Activated gamma-delta T cell treated with anti-CD3 and anti-CD28 coated beads, Interleukin-2, amount 50 U/mL, for 16 hours (primary cell): Measurements from ENCODE around the gene ALOX15.
"Not testable (repeated sequence)": the region's sequence is repeated elsewhere in the genome, so short reads cannot be mapped to it uniquely, and the experiment has no call there.

Source experiments
- DNase-seq: peaks from one replicate; pipeline ENCODE4 v3.0.0-alpha.2; 2020; ENCODE audit warnings: low read depth

The ALOX15 gene

DNA sequence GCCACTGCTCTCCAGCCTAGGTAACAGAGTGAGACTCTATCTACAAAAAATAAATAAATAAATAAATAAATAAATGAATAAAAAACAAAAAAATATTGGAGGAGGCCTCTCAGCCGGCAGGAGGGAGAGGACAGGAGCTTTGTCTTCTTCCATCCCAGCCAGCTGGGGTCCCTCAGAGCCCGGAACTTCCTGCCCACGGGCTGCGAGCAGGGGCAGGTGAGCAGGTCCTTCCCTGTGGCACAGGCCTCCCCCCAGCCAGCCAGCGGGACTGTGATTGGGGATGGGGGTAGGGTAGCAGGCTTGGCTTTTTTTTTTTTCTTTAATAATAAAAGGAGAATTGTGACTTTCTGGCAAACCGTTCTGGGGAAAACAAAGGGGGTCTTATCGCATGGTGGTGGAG lies 47.1 kb downstream of the ALOX15 start:
- no peak for DNase-seq

DNA sequence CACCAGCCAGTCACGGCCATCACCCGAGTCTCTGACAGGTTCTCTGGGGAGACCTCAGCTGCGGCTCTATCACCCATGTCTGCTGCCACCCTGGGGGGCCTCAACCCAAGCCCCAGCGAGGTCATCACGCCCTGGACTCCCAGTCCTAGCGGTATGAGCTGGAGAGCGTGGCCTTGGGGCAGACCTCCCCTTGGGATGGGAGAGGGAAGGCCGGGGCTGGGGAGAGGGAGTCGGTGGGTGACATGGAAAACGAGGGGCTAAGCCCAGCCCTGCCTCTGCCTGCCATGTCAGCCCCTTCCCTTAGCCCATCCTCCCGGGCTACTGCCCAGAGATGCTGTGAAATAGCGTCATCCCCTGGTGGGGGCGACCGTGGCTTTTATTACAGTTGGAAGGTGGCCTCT lies 48.5 kb downstream of the ALOX15 start:
- no peak for DNase-seq

DNA sequence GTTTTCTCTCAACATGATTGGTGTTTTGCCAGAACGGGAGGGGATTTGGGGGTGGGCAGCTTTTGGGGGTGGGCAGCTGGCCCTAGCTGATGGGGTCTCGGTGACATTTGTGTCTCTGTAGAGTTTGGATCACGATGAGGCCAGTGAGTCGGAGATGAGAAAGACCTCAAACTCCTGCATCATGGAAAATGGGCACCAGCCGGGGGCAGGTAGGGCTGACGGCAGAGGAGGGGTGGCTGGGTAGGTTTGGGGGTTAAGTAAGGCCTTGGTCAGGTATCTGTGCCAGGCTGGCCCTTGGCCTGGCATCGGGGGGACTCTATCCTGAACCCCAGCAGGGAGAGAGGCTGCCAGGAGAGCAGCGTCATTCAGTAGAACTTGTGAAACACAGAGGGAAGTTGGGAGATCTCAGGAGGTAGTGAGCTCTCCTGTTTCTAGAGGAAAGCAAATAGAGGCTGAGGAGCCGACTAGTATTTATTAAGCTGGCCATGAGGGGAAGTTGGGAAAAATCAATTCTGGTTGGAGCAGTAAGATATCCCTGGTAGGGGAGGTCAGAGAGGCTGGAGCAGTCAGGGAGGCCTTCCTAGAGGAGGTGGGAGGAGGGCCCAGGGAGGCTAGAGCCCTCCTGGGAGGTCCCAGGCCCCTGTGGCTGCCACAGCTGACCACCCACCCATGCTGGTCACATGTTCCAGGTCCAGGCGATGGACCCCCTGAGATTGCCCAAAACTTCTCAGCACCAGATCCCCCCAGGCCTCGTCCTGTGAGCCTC lies 49.1 kb downstream of the ALOX15 start:
- DNase-seq: no peak

DNA sequence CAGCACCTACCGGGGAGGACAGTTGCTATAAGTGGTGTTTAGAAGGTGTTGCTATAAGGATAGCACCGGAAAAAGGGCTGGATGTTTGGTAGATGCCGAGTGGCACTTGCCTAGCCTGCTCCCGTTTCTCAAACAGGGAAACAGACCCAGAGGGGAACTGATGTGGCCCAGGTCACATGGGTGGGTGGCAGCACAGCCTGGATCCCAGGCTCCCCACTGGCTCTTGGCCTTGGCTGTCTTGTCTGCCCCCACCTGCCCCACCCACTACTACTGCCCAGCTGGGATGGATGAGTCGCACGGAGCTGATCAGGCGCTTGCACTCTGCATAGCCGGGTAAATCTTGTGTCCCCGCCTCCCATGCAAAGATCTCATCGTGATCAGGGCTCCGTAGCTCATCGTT lies 49.9 kb downstream of the ALOX15 start:
- no peak for DNase-seq

DNA sequence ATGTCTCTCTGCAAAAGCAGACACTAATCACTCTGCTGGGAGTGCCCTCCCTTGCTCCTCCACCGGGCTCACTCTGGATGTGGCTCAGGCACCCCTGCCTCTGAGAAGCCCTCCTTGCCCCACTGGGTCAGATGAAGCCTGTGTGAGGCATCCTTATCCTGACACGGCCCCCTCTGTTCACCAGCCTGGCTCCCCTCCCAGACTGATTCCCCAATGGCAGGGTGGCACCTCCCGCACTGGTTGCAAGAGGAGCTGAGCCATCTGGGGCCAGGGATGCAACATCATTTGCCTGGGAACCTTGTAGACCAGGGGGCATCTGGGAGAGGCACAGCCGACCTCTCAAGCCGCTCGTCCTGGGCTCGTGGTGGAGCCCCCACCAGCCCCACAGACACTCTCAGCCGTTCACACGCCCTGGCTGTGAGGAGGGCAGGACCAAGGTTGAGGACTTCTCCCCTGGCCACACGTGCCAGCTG lies 50.5 kb downstream of the ALOX15 start:
- no peak for DNase-seq

GRCh38 chr17:4590042-4590441 lies 51.4 kb downstream of the ALOX15 start:
- DNase-seq: not testable (repeated sequence)

DNA sequence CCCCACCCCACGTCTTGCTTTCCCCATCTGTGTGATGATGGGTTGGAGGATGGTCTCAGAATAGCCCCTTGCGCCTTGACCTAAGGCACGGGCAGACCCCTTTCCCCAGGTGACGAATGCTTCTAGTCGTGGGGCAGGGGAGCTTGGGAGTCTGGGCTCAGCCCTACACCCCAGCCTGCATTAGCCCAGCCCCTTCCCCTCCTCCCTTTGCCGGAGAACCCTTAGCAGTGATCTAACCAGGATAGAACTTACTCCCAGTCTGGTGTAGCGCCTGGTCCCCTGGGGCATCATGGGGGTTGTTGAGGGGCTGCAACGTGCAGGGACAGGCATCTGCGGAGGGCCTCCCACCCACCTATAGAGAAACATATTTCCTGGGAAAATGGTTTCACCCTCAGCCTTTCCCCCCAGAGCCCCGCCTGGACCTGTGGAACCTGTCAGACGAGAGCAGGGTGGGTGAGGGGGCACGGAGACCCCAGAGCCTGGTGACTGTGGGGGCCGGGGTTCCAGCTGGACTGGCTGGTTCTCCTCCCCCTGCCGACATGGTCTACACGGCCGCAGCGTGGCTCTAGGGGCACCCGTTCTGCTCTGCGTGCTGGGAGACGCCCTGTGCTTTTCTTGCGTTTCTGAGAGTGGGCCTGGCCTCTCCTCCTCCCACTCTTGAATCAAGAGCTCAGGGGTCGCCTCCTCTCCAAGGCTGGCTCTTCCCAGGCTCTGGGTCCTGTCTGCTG lies 52.4 kb downstream of the ALOX15 start:
- no peak for DNase-seq

GRCh38 chr17:4588391-4588790 lies 53.1 kb downstream of the ALOX15 start:
- DNase-seq: no peak

DNA sequence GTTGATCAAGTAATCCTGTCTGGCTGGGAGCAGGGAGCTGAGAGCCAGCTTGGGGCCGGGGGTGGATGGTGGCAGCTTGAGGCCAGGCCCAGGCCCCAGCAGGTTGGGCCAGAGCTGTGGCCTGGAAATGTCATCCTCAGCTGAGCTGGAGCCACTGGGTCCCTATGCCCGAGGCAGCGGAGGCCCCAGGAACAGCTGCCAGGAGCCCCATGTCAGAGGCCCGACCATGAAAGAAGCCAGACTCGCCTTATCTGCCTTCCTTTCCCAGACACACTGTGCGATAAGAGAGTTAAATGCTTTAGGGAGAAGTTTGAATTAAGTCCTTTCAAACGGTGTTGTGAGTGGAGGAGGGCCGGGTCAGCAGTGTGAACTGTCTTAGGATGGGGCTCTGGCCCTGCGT lies 53.7 kb downstream of the ALOX15 start:
- no peak for DNase-seq

- DNase-seq: no peak
These were observed 54.3 kb downstream of the ALOX15 start for GRCh38 chr17:4587195-4587594.

DNA sequence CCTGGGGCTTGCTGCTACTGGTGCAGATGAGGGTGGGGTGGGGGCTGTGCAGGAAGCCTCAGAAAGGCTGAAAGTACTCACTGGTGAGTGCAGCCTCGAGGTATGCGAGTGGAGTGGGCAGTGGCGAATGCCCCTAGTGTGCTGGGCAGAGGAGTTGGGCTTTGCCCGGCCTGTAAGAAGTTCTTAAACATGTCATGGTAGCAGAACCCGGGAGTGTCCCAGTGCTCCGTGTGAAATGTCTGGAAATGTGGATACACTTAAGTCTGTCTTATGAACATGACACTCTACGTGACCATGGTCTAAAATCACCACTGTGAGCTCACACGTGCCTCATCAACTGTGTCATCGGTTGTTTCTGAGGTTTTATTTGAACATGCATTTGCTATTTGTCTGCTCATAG lies 55.4 kb downstream of the ALOX15 start:
- no peak for DNase-seq

GRCh38 chr17:4585638-4585994 lies 55.9 kb downstream of the ALOX15 start:
- DNase-seq: no peak

DNA sequence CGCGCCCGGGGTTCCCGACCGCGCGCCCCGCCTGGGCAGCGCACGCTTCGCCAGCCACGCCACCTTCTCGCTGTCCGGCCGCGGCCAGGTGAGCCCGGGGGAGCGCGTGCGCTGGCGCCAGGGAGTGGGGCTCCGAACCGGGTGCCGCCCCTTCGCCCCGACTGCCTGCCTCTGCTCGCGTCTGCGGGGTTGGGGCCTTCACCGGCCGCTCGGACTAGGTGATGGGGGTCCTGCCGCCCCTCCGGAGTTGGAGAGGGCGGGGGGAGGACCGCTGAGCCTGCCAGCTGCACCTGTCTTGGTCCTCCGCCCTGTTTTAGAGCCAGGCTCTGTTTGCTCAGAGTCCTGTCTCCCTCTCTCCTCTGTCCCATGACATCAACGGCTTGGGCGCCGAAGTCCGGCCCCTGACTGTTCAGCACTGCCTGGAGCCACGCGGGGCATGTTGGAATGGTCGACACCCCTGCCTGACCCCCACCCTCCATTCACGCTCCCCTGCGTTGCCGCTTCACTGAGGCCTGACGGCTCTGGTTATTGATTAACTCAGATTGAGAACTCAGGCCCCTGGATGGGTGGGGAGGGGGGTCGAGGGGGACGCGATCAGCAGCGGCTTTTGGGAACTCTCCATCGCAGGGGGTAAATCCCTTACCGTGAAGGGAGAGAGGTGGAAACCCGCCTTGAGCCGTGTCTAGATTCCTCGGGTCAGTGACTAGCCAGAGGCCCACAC lies 56.4 kb downstream of the ALOX15 start:
- DNase-seq: no peak

GRCh38 chr17:4584101-4584916 lies 57.2 kb downstream of the ALOX15 start, which contains the start of gene SMTNL2:
Gene SMTNL2 (plus strand): TSS chr17:4584529. CDS start chr17:4584606, 77 bp downstream.
- no peak for DNase-seq

- DNase-seq: no peak
These were observed 57.7 kb downstream of the ALOX15 start for GRCh38 chr17:4583782-4584100.

DNA sequence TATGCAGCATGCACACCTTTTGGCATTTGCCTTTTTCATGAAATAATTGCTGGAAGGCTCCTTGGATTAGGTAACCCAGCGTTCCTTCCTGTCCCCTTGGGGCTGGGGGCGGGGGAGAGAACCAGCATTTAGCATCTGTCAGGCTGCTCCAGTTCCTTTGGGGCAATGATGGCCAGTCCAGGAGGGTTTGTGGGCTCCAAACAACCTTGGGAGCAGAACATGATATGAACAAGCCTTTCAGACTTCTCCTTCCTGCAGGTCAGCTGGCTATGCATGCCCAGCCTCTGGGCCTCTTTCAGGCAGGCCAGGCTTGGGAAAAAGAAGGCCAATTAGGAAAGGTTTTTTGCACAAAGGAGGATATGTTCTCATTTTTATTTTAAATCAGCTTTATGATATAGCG lies 58.3 kb downstream of the ALOX15 start:
- DNase-seq: no peak

GRCh38 chr17:4582691-4583090 lies 58.8 kb downstream of the ALOX15 start:
- DNase-seq: no peak

- DNase-seq: no peak
These were observed 59.4 kb downstream of the ALOX15 start for GRCh38 chr17:4582101-4582501.
